HG03354 (cell line): ENCODE measurements around the gene STAM.
A peak's percentile ranks its signal among the peaks of the same experiment; 100 is the strongest.
"Not testable (repeated sequence)": the region's sequence is repeated elsewhere in the genome, so short reads cannot be mapped to it uniquely, and the experiment has no call there.

Experiments
- ATAC-seq: cut with Tn5 transposase; IDR thresholded peaks from one replicate; pipeline ENCODE4 v1.9.1; 2021; ENCODE audit warnings: mild to moderate bottlenecking; ENCODE audit not compliant: unreplicated experiment, poor library complexity, severe bottlenecking

STAM gene

GRCh38 chr10:17643755-17644484 is at the start of gene STAM:
TSS of gene STAM (plus strand) at chr10:17644151. CDS start at chr10:17644340, 189 bp downstream.
- ATAC-seq, result peak; percentile 88

GRCh38 chr10:17597386-17597785 is 46.6 kb upstream of the STAM start:
- no peak for ATAC-seq

GRCh38 chr10:17599089-17599488 is 44.9 kb upstream of the STAM start:
- no peak for ATAC-seq

GRCh38 chr10:17605936-17606335 is 38.0 kb upstream of the STAM start:
- ATAC-seq, result no peak

- ATAC-seq, result no peak
These were observed 37.4 kb upstream of the STAM start for GRCh38 chr10:17606547-17607040.

GRCh38 chr10:17607060-17607459 is 36.9 kb upstream of the STAM start:
- no peak for ATAC-seq

GRCh38 chr10:17607603-17608332 is 36.2 kb upstream of the STAM start:
- peak; percentile 86 for ATAC-seq

- ATAC-seq, result no peak
These were observed 34.4 kb upstream of the STAM start for GRCh38 chr10:17609523-17610079.

- ATAC-seq, result peak; percentile 58
These were observed 27.4 kb upstream of the STAM start for GRCh38 chr10:17616403-17617030.

- peak; percentile 75 for ATAC-seq
These were observed 26.7 kb upstream of the STAM start, which contains the start of gene HACD1 for GRCh38 chr10:17617031-17617911. TSS of gene HACD1 (minus strand) at chr10:17617374. CDS start at chr10:17617339, 35 bp downstream.

- ATAC-seq, result no peak
These were observed 21.9 kb upstream of the STAM start for GRCh38 chr10:17622061-17622460.

GRCh38 chr10:17624996-17625395 is 19.0 kb upstream of the STAM start:
- ATAC-seq, result no peak

- ATAC-seq, result no peak
These were observed 17.3 kb upstream of the STAM start for GRCh38 chr10:17626656-17627055.

- not testable (repeated sequence) for ATAC-seq
These were observed 11.4 kb upstream of the STAM start for GRCh38 chr10:17632590-17632989.

- no peak for ATAC-seq
These were observed 10.6 kb upstream of the STAM start for GRCh38 chr10:17633353-17633752.

- ATAC-seq, result no peak
These were observed 6.1 kb upstream of the STAM start for GRCh38 chr10:17637869-17638268.

GRCh38 chr10:17640331-17640816 is 3.6 kb upstream of the STAM start:
- ATAC-seq, result no peak

GRCh38 chr10:17643339-17643754 is 604 bp upstream of the STAM start:
- peak; percentile 21 for ATAC-seq

- peak; percentile 39 for ATAC-seq
These were observed 563 bp downstream of the STAM start for GRCh38 chr10:17644485-17644943.
